ENCODE results near the gene DET1. TPM values are rescaled to one million over a fixed set of nuclear protein-coding genes. Genes with fewer than 3 reads are reported as not detected.
"Not testable (repeated sequence)": the region's sequence is repeated elsewhere in the genome, so short reads cannot be mapped to it uniquely, and the experiment has no call there.

Gene DET1
- total and polyA plus RNA-seq, 2 donors = 7.9 to 16.7 TPM

DNA sequence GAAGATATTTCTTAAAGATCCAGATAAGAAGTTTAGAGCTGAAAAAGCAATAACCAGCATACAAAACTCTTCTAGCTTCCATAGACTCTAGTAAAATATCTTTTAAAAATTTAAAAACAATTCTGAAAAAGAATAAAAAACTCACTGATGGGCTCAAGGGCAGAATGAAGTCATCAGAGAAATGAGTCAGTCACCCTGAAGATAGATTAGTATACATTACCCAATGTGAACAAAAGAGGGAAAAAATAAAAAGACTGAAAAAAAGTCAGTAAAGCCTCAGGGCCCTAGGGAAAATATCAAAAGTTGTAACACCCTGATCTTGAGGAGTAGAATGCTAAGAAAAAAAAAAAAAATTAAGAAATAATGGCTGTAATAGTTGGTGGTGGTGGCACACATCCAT is 11.4 kb downstream of the DET1 start:
- H3K27ac ChIP-seq (ENCODE audit: low read depth) = no peak overlapping the region
- H3K4me1 ChIP-seq (ENCODE audit: insufficient read depth) = no peaks in the 10 kb centered on the region
- H3K36me3 ChIP-seq (ENCODE audit: insufficient read depth) = peaks cover 6% of the 10 kb centered on the region
- H3K4me3 ChIP-seq (ENCODE audit: low read depth, low read length) = no peak overlapping the region
- DNase-seq (ENCODE audit: extremely low spot score) = no peak

- 98% methylated on average over 3 of the region's 3 CpGs for WGBS
- H3K4me3 ChIP-seq (ENCODE audit: low read depth, low read length) = no peak overlapping the region
- no peak for DNase-seq (ENCODE audit: extremely low spot score)
- no peak overlapping the region for H3K27ac ChIP-seq (ENCODE audit: low read depth)
- peaks cover 6% of the 10 kb centered on the region for H3K36me3 ChIP-seq (ENCODE audit: insufficient read depth)
- H3K4me1 ChIP-seq (ENCODE audit: insufficient read depth) = no peaks in the 10 kb centered on the region
Observed at GRCh38 chr15:88533376-88533775, 13.1 kb downstream of the DET1 start.

DNA sequence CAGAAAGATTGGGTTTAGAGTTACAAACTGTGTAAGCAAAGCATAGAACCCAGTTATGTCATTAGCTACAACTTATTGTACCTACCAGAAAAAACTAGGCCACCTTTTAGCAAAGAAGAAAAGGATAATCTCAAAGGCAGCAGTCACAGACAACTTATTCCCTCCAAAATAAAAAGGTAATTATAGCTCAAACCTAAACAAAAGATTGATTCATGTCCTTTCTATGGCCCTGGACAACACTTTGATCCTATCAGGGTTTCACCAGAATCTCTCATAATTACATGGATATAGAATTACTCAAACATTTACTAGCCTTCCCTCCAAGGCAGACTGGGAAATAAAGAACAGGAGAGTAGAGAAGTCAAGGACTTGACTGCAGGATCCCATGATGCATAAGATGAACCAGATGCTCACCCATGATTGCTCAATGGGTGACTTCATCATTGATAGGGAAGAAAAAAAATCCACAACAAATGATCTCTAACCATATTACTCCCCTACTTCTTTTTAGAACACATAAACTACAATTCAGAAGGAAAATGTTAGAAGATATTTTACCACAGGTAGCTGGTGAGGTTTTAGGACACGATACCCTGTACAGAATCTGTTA is 17.4 kb downstream of the DET1 start:
- H3K4me3 ChIP-seq (ENCODE audit: low read depth, low read length) = no peak overlapping the region
- no peaks in the 10 kb centered on the region for H3K4me1 ChIP-seq (ENCODE audit: insufficient read depth)
- H3K27ac ChIP-seq (ENCODE audit: low read depth) = no peak overlapping the region
- 99% methylated on average over 1 of the region's 1 CpG for whole genome bisulfite sequencing
- DNase-seq (ENCODE audit: extremely low spot score) = no peak
- H3K36me3 ChIP-seq (ENCODE audit: insufficient read depth) = peaks cover 8% of the 10 kb centered on the region

DNA sequence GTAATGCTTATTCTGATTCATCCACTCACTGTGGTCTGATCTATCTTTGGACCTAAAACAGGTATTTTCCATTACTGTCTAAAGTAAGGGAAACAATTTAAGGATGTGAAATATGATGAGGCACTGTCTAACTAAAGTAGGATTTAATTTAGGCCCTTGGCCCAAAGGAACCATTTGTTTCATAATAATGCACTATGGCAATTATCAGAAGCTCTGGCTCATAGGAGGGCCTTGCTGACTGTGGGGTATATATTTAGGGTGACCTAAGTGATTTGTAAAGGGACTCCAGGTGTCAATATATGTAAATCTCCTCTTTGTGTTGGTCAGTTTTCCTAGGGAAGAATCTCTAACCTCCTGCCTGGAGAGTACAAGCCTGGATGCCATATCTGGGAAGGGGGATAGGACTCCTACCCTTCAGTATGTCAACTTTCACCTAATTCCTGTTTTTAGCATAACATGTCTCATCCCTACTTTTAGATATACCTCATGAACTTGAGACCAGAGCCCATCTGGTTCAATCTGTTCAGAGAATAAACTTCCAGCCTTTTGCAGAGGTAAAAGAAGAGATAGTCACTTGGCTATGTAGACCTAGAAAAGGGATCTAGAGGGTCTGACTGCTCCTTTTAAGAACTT is 20.1 kb downstream of the DET1 start:
- H3K4me3 ChIP-seq (ENCODE audit: low read depth, low read length) = no peak overlapping the region
- no peak for DNase-seq (ENCODE audit: extremely low spot score)
- no peak overlapping the region for H3K27ac ChIP-seq (ENCODE audit: low read depth)
- no peaks in the 10 kb centered on the region for H3K4me1 ChIP-seq (ENCODE audit: insufficient read depth)
- peaks cover 8% of the 10 kb centered on the region for H3K36me3 ChIP-seq (ENCODE audit: insufficient read depth)

DNA sequence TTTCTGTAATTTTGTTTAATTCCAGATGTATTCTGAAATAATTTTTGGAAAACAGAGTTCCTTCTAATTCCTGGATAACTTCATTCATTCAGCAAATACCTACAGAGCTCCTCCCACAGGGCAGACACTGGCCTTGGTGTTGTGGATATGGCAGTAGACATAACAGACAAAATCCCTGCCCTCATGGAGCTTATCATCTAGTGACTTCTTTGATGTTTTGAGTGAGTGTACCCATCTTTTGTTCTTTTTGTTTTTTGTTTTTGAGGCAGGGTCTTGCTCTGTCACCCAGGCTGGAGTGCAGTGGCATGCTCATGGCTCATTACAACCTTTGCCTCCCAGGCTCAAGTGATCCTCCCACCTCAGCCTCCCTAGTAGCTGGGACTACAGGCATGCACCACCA is 21.1 kb downstream of the DET1 start:
- Histone ChIP-seq H3K36me3 (ENCODE audit: insufficient read depth) (peaks cover 4% of the 10 kb centered on the region), H3K4me1 (ENCODE audit: insufficient read depth) (no peaks in the 10 kb centered on the region), H3K27ac (ENCODE audit: low read depth) (no peak overlapping the region), H3K4me3 (ENCODE audit: low read depth, low read length) (no peak overlapping the region)
- DNase-seq (ENCODE audit: extremely low spot score) = no peak

DNA sequence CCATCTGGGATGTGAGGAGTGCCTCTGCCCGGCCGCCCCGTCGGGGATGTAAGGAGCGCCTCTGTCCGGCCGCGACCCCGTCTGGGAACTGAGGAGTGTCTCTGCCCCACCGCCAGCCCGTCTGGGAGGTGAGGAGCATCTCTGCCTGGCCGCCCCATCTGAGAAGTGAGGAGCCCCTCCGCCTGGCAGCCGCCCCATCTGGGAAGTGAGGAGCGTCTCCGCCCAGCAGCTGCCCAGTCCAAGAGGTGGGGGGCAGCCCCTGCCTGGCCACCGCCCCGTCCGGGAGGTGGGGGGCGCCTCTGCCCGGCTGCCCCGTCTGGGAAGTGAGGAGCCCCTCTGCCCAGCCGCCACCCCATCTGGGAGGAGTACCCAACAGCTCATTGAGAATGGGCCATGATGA is 22.4 kb downstream of the DET1 start:
- not testable (repeated sequence) for H3K27ac ChIP-seq (ENCODE audit: low read depth); H3K4me1 ChIP-seq (ENCODE audit: insufficient read depth); H3K36me3 ChIP-seq (ENCODE audit: insufficient read depth); DNase-seq (ENCODE audit: extremely low spot score); H3K4me3 ChIP-seq (ENCODE audit: low read depth, low read length)
- 97% methylated on average over 22 of the region's 23 CpGs for WGBS

DNA sequence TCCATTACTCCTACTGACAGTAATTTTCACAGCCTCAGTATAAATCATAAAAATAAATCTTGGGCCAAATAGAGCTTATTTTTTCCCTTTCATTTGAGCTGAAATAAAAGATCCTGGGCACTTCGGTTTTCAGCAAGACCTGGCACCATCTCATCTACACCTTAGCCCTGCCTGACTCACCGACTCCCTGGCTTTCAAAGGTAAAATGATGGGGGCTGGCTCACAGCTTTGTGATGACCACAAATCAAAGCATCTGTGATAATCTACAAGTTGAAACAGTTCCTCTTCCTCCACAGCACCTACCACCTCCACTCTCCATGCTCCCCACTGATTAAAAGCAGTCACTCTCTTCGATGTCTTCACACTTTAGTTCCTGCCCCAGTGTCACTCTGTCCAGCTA is 27.6 kb downstream of the DET1 start:
- Histone ChIP-seq H3K4me3 (ENCODE audit: low read depth, low read length) (no peak overlapping the region), H3K36me3 (ENCODE audit: insufficient read depth) (no peaks in the 10 kb centered on the region), H3K27ac (ENCODE audit: low read depth) (no peak overlapping the region), H3K4me1 (ENCODE audit: insufficient read depth) (no peaks in the 10 kb centered on the region)
- no peak for DNase-seq (ENCODE audit: extremely low spot score)
- WGBS = 88% methylated on average over 3 of the region's 3 CpGs

DNA sequence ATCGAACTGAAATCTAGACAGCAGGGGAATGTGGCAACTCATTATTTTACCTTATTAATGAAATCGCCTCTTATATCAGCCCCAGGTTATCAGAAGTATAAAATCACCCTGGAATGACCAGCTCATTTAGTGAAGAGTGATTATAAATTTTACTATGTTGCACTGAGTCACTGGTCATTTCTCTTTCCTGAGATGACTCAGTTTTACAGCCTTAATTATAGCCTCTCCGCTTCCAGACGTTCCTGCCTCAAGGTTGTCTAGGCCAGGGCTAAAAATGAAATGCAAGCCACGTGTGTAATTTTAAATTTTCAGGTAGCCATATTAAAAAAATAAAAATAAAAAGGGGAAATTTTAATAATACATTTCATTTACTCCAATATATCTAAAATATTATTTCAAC is 33.3 kb downstream of the DET1 start:
- 89% methylated on average over 5 of the region's 5 CpGs for WGBS
- no peaks in the 10 kb centered on the region for H3K36me3 ChIP-seq (ENCODE audit: insufficient read depth)
- H3K4me3 ChIP-seq (ENCODE audit: low read depth, low read length) = no peak overlapping the region

GRCh38 chr15:88512601-88513000 is 33.9 kb downstream of the DET1 start:
- H3K27ac ChIP-seq (ENCODE audit: low read depth) = no peak overlapping the region
- H3K36me3 ChIP-seq (ENCODE audit: insufficient read depth) = no peaks in the 10 kb centered on the region
- no peaks in the 10 kb centered on the region for H3K4me1 ChIP-seq (ENCODE audit: insufficient read depth)
- H3K4me3 ChIP-seq (ENCODE audit: low read depth, low read length) = no peak overlapping the region
- 82% methylated on average over 5 of the region's 5 CpGs for WGBS
- DNase-seq (ENCODE audit: extremely low spot score) = no peak

More for the DNA sequence above, 33.3 kb downstream of the DET1 start:
- no peak for DNase-seq (ENCODE audit: extremely low spot score)
- Histone ChIP-seq H3K27ac (ENCODE audit: low read depth) (no peak overlapping the region), H3K4me1 (ENCODE audit: insufficient read depth) (no peaks in the 10 kb centered on the region)

DNA sequence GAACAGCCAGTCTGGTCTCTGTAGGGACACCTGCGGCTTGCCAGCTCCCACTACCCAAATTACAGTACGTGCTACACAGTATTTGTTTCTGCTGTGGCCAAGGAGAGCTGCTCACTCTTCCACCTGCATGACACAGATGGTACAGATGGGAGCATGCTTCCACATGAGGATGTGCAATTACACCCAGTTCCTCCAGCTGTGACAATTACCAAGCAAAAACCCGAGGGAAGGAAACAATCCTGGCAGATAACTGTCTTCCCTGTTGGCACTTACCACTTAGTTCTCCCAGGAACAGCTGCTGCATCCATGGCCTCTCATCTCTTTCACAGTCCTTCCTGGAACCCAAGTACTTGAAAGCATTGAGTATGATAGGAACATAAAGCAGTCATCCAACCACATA is 34.4 kb downstream of the DET1 start:
- DNase-seq (ENCODE audit: extremely low spot score) = no peak
- Histone ChIP-seq H3K4me1 (ENCODE audit: insufficient read depth) (no peaks in the 10 kb centered on the region), H3K4me3 (ENCODE audit: low read depth, low read length) (no peak overlapping the region), H3K27ac (ENCODE audit: low read depth) (no peak overlapping the region), H3K36me3 (ENCODE audit: insufficient read depth) (no peaks in the 10 kb centered on the region)
- WGBS = 82% methylated on average over 3 of the region's 3 CpGs

GRCh38 chr15:88511161-88511560 is 35.3 kb downstream of the DET1 start:
- no peak overlapping the region for H3K27ac ChIP-seq (ENCODE audit: low read depth)
- no peak overlapping the region for H3K4me3 ChIP-seq (ENCODE audit: low read depth, low read length)
- 96% methylated on average over 2 of the region's 2 CpGs for WGBS
- DNase-seq (ENCODE audit: extremely low spot score) = no peak
- no peaks in the 10 kb centered on the region for H3K36me3 ChIP-seq (ENCODE audit: insufficient read depth)
- no peaks in the 10 kb centered on the region for H3K4me1 ChIP-seq (ENCODE audit: insufficient read depth)

DNA sequence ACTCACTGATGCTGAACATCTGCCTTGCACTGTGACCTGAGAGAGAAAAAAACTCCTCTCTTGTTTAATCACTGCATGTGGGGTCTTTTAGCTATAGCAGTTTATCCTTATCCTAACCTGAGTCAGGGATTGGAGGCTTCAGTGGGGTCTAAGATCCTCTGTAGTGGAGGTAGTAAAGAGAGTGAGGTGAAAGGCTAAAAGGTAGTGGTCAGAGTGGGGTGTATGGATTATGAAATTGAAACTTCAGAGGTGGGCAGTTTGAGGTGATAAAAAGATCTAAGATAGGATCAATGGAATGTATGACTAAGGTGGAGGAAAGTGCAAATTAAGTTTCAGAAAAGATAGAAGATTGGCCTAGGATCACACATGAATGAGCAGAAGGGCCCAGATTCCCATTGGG is 36.5 kb downstream of the DET1 start:
- Histone ChIP-seq H3K36me3 (ENCODE audit: insufficient read depth) (no peaks in the 10 kb centered on the region), H3K4me1 (ENCODE audit: insufficient read depth) (no peaks in the 10 kb centered on the region), H3K4me3 (ENCODE audit: low read depth, low read length) (no peak overlapping the region), H3K27ac (ENCODE audit: low read depth) (no peak overlapping the region)
- no peak for DNase-seq (ENCODE audit: extremely low spot score)

DNA sequence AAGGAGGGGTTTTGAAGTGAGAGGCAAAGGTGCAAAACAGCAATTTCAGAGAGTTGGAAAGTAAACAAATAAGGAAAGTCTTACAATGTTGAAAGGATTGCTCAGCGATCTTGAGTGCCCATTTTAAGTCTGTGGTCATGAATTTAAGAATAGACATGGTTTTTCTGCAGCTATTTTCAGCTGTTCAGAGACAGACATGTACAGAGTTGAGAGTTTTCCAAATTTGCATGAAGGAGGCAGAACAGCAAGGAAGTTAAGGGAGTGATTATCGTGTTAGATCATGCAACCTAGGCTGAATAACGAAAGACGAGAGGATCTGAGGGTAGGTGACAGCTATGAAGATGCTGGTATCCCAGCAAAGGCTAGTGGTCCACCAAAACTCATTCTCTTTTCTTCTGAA is 37.2 kb downstream of the DET1 start:
- H3K4me3 ChIP-seq (ENCODE audit: low read depth, low read length) = no peak overlapping the region
- 94% methylated on average over 4 of the region's 4 CpGs for WGBS
- no peaks in the 10 kb centered on the region for H3K4me1 ChIP-seq (ENCODE audit: insufficient read depth)
- DNase-seq (ENCODE audit: extremely low spot score) = no peak
- H3K36me3 ChIP-seq (ENCODE audit: insufficient read depth) = no peaks in the 10 kb centered on the region
- H3K27ac ChIP-seq (ENCODE audit: low read depth) = no peak overlapping the region

DNA sequence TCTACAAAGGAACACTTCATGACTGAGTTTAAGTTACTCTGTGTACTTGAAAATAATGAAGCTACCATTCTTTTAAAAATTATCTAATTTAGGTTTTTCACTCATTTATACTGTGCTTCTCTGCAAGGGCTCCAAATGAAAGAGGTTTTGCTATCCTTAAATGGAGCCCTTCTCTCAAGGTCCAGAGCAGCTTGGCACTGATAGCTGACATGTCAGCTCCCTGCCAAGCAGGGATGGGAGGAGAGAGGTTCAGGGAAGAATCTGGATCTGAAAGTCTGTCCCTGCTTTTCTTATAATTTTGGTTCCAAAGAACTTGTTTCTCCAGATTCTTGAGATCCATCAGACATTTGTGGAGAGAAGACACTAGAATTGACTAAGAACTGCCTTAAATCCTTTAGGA is 39.9 kb downstream of the DET1 start:
- no peaks in the 10 kb centered on the region for H3K36me3 ChIP-seq (ENCODE audit: insufficient read depth)

GRCh38 chr15:88505721-88506120 is 40.8 kb downstream of the DET1 start:
- H3K36me3 ChIP-seq (ENCODE audit: insufficient read depth) = no peaks in the 10 kb centered on the region
- no peaks in the 10 kb centered on the region for H3K4me1 ChIP-seq (ENCODE audit: insufficient read depth)
- WGBS = 95% methylated on average over 2 of the region's 2 CpGs
- no peak overlapping the region for H3K4me3 ChIP-seq (ENCODE audit: low read depth, low read length)
- no peak for DNase-seq (ENCODE audit: extremely low spot score)
- H3K27ac ChIP-seq (ENCODE audit: low read depth) = no peak overlapping the region

More for the DNA sequence above, 39.9 kb downstream of the DET1 start:
- H3K4me1 ChIP-seq (ENCODE audit: insufficient read depth) = no peaks in the 10 kb centered on the region
- no peak overlapping the region for H3K4me3 ChIP-seq (ENCODE audit: low read depth, low read length)
- H3K27ac ChIP-seq (ENCODE audit: low read depth) = no peak overlapping the region
- no peak for DNase-seq (ENCODE audit: extremely low spot score)

Data from urinary bladder (tissue), 4 donors.